OCI-LY3 (cell line): ENCODE data around the gene ABCC5.

Experiments used
- H2AFZ ChIP-seq: fragments of 200-600, 300-600 bp; shearing (Covaris generic); 2 replicates; pipeline ENCODE4 v1.6.0; 2014; ENCODE audit warnings: antibody characterized with exemption, low read depth, low read length
- H3K27ac ChIP-seq: fragments of 200-600, 300-600 bp; sonication (generic); 2 replicates; pipeline ENCODE4 v1.5.1; 2014; ENCODE audit warnings: mild to moderate bottlenecking, low read length, moderate library complexity, mixed read lengths
- H3K27me3 ChIP-seq: fragments of 200-600, 300-600 bp; sonication (generic); 2 replicates; pipeline ENCODE4 v1.6.1; 2014; ENCODE audit warnings: low read depth, low read length, mixed read lengths
- H3K36me3 ChIP-seq: fragments of 200-600, 300-600 bp; sonication (generic); replicated peaks from 2 replicates; pipeline ENCODE3; 2014; ENCODE audit warnings: low read depth, low read length, mixed read lengths
- H3K4me1 ChIP-seq: fragments of 300-600, 200-600 bp; sonication (generic); 2 replicates; pipeline ENCODE4 v1.6.1; 2014; ENCODE audit warnings: low read length, mixed read lengths
- H3K4me2 ChIP-seq: fragments of 200-600, 300-600 bp; sonication (generic); 2 replicates; pipeline ENCODE4 v1.6.1; 2014; ENCODE audit warnings: low read length, mixed read lengths
- H3K4me3 ChIP-seq: fragments of 300-600, 200-600 bp; sonication (generic); 2 replicates; pipeline ENCODE4 v1.5.1; 2014; ENCODE audit warnings: antibody characterized with exemption, mild to moderate bottlenecking, low read length, moderate library complexity
- H3K79me2 ChIP-seq: fragments of 300-600, 200-600 bp; shearing (Covaris generic); 2 replicates; pipeline ENCODE4 v1.6.1; 2014; ENCODE audit warnings: mild to moderate bottlenecking, low read length, mixed read lengths
- H3K9ac ChIP-seq: fragments of 300-600, 200-600 bp; shearing (Covaris generic); 2 replicates; pipeline ENCODE4 v1.6.0; 2014; ENCODE audit warnings: mild to moderate bottlenecking, low read length, moderate library complexity
- H3K9me3 ChIP-seq: fragments of 200-600, 300-600 bp; shearing (Covaris generic); 2 replicates; pipeline ENCODE4 v1.6.1; 2014; ENCODE audit warnings: low read length, mixed read lengths; ENCODE audit not compliant: insufficient read depth
- H4K20me1 ChIP-seq: fragments of 200-600, 300-600 bp; sonication (generic); 2 replicates; pipeline ENCODE4 v1.6.1; 2016; ENCODE audit warnings: low read length, mixed read lengths; ENCODE audit not compliant: insufficient read depth
- CTCF ChIP-seq: fragments of 200-600, 300-600 bp; sonication (generic); IDR thresholded peaks from 2 replicates; pipeline ENCODE4 v1.5.1; 2014; ENCODE audit warnings: antibody characterized with exemption, low read length, low read depth
- EZH2phosphoT487 ChIP-seq: fragments of 200-600 bp; shearing (Covaris generic); IDR thresholded peaks from 2 replicates; pipeline ENCODE4 v1.6.1; 2018; ENCODE audit warnings: antibody characterized with exemption, mixed run types, low read depth

Gene ABCC5

GRCh38 chr3:183892610-183893214 lies 125.0 kb downstream of the ABCC5 start:
- H2AFZ ChIP-seq: no peak overlapping the region
- H4K20me1 ChIP-seq: no peaks in the 10 kb centered on the region
- no peak overlapping the region for H3K4me3 ChIP-seq
- H3K9ac ChIP-seq: no peak overlapping the region
- peaks cover 21% of the 10 kb centered on the region for H3K4me1 ChIP-seq
- H3K79me2 ChIP-seq: no peaks in the 10 kb centered on the region
- H3K27ac ChIP-seq: no peak overlapping the region
- H3K9me3 ChIP-seq: no peaks in the 10 kb centered on the region
- no peak overlapping the region for H3K4me2 ChIP-seq
- no peak for TF ChIP-seq CTCF
- no peak for TF ChIP-seq EZH2phosphoT487
- H3K27me3 ChIP-seq: 0 out of 2 replicates have a peak, but pooled peaks cover 4% of the 10 kb centered on the region
- no peaks in the 10 kb centered on the region for H3K36me3 ChIP-seq

- peaks cover 38% of the 10 kb centered on the region for H3K79me2 ChIP-seq
- H3K27me3 ChIP-seq: 0 out of 2 replicates have a peak, but pooled peaks cover 7% of the 10 kb centered on the region
- H3K4me2 ChIP-seq: no peak overlapping the region; the same call in 1 of the 2 replicates
- TF ChIP-seq CTCF (no peak), EZH2phosphoT487 (no peak)
- no peaks in the 10 kb centered on the region for H3K9me3 ChIP-seq
- no peaks in the 10 kb centered on the region for H3K36me3 ChIP-seq
- no peak overlapping the region for H3K27ac ChIP-seq
- H3K9ac ChIP-seq: no peak overlapping the region
- no peak overlapping the region for H3K4me3 ChIP-seq
- H4K20me1 ChIP-seq: 0 out of 2 replicates have a peak, but pooled peaks cover 3% of the 10 kb centered on the region
- no peak overlapping the region for H2AFZ ChIP-seq
- peaks cover 18% of the 10 kb centered on the region for H3K4me1 ChIP-seq
Observed at GRCh38 chr3:183885766-183886165, 131.9 kb downstream of the ABCC5 start.

- 0 out of 2 replicates have a peak, but pooled peaks cover 3% of the 10 kb centered on the region for H4K20me1 ChIP-seq
- no peaks in the 10 kb centered on the region for H3K36me3 ChIP-seq
- peaks cover 49% of the 10 kb centered on the region for H3K79me2 ChIP-seq
- TF ChIP-seq EZH2phosphoT487 (no peak), CTCF (peak; percentile 91)
- peak within 1 kb of the TSS; percentile 96 for H3K4me3 ChIP-seq
- H3K9ac ChIP-seq: peak within 1 kb of the TSS; percentile 89
- H3K27ac ChIP-seq: peak within 1 kb of the TSS; percentile 37
- no peaks in the 10 kb centered on the region for H3K9me3 ChIP-seq
- peak within 1 kb of the TSS; percentile 99 for H2AFZ ChIP-seq
- 0 out of 2 replicates have a peak, but pooled peaks cover 7% of the 10 kb centered on the region for H3K27me3 ChIP-seq
- peak within 1 kb of the TSS; percentile 99 for H3K4me2 ChIP-seq
- peaks cover 18% of the 10 kb centered on the region for H3K4me1 ChIP-seq
Observed at GRCh38 chr3:183884427-183885296, 133.0 kb downstream of the ABCC5 start, which contains the start of gene PARL. Gene PARL, minus strand, starts transcription at chr3:183884880. Its CDS starts 34 bp downstream, at chr3:183884846.

- TF ChIP-seq EZH2phosphoT487 (no peak), CTCF (no peak)
- H3K27me3 ChIP-seq: 0 out of 2 replicates have a peak, but pooled peaks cover 7% of the 10 kb centered on the region
- 0 out of 2 replicates have a peak, but pooled peaks cover 3% of the 10 kb centered on the region for H4K20me1 ChIP-seq
- peak overlapping the region; percentile 99 for H3K4me2 ChIP-seq
- H3K79me2 ChIP-seq: peaks cover 55% of the 10 kb centered on the region
- peak overlapping the region; percentile 96 for H3K4me3 ChIP-seq
- peak overlapping the region; percentile 84 for H2AFZ ChIP-seq
- H3K9ac ChIP-seq: peak overlapping the region; percentile 89
- no peaks in the 10 kb centered on the region for H3K36me3 ChIP-seq
- no peaks in the 10 kb centered on the region for H3K9me3 ChIP-seq
- peak overlapping the region; percentile 37 for H3K27ac ChIP-seq
- H3K4me1 ChIP-seq: peaks cover 18% of the 10 kb centered on the region
Observed at GRCh38 chr3:183884097-183884426, 133.6 kb downstream of the ABCC5 start.
